ENCODE measurements around the gene MEDAG.
"Not testable (repeated sequence)": the region's sequence is repeated elsewhere in the genome, so short reads cannot be mapped to it uniquely, and the experiment has no call there.

MEDAG gene

GRCh38 chr13:30910676-30911075 lies 4.6 kb downstream of the MEDAG start:
- DNase-seq, result no peak

GRCh38 chr13:30915691-30916541 lies 9.8 kb downstream of the MEDAG start:
- DNase-seq, result no peak

DNA sequence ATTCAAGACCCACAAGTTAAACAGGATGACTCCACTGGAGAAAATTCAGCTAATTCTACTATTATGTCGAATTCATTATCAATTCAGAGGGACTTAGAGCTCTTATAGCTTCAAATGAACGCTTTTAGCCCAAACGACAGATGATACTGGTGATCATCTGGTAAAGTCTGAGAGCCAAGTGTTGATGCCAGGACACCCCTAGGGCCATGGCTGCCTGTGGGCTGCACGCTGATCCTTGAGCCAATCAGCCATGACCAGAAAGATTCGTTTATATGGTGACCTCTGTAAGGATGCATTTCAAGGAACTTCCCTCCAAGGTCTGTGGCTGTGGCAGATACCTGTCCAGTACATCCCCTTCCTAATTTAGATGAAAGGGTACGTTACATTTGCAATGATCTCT lies 10.9 kb downstream of the MEDAG start:
- no peak for DNase-seq

- no peak for DNase-seq
Measured at GRCh38 chr13:30918662-30919405, 12.8 kb downstream of the MEDAG start.

- DNase-seq, result no peak
Measured at GRCh38 chr13:30920162-30920909, 14.3 kb downstream of the MEDAG start.

DNA sequence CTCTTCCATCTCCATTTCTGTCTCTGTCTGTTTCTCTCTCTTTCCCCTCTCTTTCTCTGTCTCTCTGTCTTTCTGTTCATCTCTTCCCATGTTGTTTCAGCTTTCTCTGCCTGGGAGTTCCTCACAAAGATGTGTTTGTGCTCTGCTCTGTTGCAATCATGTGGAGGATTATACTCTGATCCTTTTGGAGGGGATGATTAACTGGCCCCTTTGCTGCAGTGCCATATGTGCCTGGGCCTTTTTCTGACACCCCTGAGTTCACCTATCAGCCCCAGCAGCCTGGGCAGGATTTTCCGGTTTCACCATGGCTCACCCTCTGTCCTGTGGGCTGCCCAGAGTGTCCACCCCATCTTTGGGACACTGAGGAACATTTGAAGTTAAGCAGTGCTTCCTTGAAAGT lies 17.3 kb downstream of the MEDAG start:
- DNase-seq, result no peak

DNA sequence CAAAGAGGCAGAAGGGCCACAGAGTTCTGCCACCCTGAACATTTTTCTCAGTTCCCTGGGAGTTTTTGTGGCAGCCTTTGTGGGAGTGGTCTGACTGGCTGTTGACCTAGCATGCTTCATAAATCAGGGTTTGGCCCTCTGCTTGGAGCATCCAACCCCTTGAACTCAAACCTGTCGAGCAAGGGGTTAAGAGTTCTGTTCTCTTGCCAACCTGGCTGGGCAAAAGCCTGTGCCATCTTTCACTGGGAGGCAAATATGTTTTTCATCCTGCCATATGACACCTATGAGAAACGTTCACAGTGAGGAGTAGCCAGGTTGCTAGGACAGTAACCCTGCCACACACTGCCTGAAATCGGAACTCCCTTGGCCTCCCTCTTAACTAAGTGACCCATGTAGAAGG lies 18.6 kb downstream of the MEDAG start:
- DNase-seq, result no peak

GRCh38 chr13:30925429-30925828 lies 19.4 kb downstream of the MEDAG start:
- DNase-seq, result no peak

DNA sequence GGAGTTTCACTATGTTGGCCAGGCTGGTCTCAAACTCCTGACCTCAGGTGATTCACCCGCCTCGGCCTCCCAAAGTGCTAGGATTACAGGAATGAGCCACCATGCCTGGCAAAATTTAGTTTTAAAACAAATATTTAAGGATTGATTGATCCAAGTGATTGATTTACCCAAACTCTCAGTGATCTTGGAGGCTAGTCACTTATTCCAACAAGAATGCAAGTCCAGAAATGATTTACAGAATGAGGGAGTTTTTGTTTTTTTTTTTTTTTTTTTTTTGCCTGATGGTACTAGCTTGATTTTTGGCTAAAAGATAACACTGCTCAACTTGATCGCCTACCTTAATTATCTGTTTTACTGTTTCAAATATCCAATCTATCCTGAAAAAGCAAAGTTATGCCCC lies 20.7 kb downstream of the MEDAG start:
- DNase-seq, result no peak

DNA sequence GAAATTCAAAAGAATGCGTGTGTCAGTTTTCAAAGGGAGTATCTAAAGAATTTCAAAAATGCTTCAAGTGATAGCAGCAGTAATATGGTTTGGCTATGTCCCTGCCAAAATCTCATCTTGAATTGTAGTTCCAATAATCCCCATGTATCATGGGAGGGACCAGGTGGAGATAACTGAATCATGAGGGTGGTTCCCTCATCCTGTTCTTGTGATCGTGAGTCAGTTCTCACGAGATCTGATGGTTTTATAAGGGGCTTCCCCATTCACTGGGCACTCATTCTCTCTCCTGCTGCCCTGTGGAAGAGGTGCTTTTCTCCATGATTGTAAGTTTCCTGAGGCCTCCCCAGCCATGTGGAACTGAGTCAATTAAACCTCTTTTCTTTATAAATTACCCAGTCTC lies 21.1 kb downstream of the MEDAG start:
- DNase-seq, result not testable (repeated sequence)

- DNase-seq, result no peak
Measured at GRCh38 chr13:30927595-30927994, 21.5 kb downstream of the MEDAG start.

DNA sequence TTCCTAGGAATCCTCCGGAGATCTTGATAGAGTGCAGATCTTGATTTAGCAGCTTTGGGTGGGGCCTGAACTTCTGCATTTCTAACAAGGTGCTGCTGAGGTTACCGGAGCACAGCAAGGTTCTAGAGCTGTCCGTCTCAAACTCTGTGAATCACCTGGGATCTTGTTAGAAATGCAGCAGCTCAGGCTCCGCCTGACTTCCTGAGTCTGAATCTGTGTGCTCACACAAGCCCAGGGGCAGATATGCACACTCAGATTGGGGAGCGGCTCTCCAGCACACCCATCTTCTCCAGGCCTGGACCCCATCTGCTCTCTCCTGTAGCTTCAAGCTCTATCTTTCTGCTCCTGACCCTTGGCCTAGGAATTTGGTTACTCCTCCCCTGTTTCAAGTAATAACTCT lies 22.9 kb downstream of the MEDAG start:
- DNase-seq, result no peak

- no peak for DNase-seq
Measured at GRCh38 chr13:30932481-30933353, 26.6 kb downstream of the MEDAG start, which contains the start of gene TEX26. TEX26 (plus strand) TSS chr13:30932656; CDS start chr13:30932716, 60 bp downstream.

- DNase-seq, result no peak
Measured at GRCh38 chr13:30933354-30933670, 27.2 kb downstream of the MEDAG start.

- no peak for DNase-seq
Measured at GRCh38 chr13:30934381-30934780, 28.3 kb downstream of the MEDAG start.

GRCh38 chr13:30934803-30935202 lies 28.7 kb downstream of the MEDAG start:
- DNase-seq, result no peak

DNA sequence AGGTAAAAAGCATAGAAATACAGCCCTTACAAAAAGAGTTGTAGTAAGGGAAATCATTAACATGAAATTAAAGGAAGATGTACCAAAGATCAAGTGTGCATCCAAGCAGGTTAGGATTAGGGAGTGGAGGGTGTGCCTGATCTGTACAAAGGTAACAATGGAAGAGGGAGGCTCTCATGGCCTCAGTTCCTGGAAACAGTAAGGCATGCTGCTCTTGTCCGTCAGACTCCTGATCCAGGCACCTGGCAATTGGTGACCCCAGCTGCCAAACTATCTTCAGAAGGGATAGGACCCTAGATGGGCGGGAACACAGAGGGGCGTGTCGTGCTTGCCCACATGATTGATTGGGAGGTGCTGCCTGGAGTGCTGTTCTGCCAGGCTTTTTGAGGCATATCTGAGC lies 30.9 kb downstream of the MEDAG start:
- no peak for DNase-seq

DNA sequence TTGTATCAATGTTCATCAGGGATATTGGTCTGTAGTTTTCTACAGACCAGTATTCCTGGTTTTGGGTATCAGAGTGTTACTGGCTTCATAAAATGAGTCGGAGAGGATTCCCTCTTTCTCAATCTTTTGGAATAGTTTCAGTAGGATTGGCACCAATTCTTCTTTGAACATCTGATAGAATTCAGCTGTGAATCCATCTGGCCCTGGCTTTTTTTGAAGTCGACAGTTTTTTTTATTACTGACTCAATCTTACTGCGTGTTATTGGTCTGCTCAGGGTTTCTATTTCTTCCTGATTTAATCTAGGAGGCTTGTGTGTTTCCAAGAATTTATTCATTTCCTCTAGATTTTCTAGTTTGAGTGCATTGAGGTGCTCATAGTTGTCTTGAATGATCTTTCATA lies 37.8 kb downstream of the MEDAG start:
- DNase-seq, result no peak

GRCh38 chr13:30957258-30957943 lies 51.3 kb downstream of the MEDAG start:
- DNase-seq, result no peak

- no peak for DNase-seq
Measured at GRCh38 chr13:30959678-30960077, 53.6 kb downstream of the MEDAG start.

- no peak for DNase-seq
Measured at GRCh38 chr13:30963791-30964190, 57.7 kb downstream of the MEDAG start.

GRCh38 chr13:30965380-30965779 lies 59.3 kb downstream of the MEDAG start:
- DNase-seq, result no peak

Data from bone marrow (tissue), 2 donors.